Naive thymus-derived CD4-positive, alpha-beta T cell (primary cell): ENCODE measurements around the gene ATP9B. TPM values are rescaled to one million over a fixed set of nuclear protein-coding genes. Genes with fewer than 3 reads are reported as not detected.
A peak's percentile ranks its signal among the peaks of the same experiment; 100 is the strongest.
"Not testable (repeated sequence)": the region's sequence is repeated elsewhere in the genome, so short reads cannot be mapped to it uniquely, and the experiment has no call there.

Source experiments
- ATAC-seq: fragments of 150-1000 bp; cut with Tn5 transposase; 2 replicates; pipeline ENCODE4 v1.10.0; 2021; ENCODE audit warnings: mild to moderate bottlenecking, moderate library complexity
- CTCF ChIA-PET: fragments of 350-600 bp; sonication (Branson Sonifier 250); formaldehyde crosslinking; loops from one replicate; lab custom pipeline; 2021; ENCODE audit warnings: antibody characterized with exemption; lab: Charles Lee
- POLR2A ChIA-PET: fragments of 350-600 bp; sonication (Branson Sonifier 250); formaldehyde crosslinking; loops from one replicate; lab custom pipeline; 2021; ENCODE audit warnings: antibody characterized with exemption, inconsistent platforms; lab: Charles Lee
- DNase-seq, 9 donors: peaks; one replicate each; pipeline versions ENCODE4 v3.0.0 to v3.0.0-alpha.2; 2020 to 2022; ENCODE audit warnings: mixed read lengths in 1 of 9
- H3K27ac ChIP-seq: one replicate; pipeline ENCODE4 v1.7.0; 2013; ENCODE audit warnings: mild to moderate bottlenecking, low read depth, low read length, moderate library complexity
- H3K27me3 ChIP-seq, 2 donors: one replicate each; pipeline ENCODE4 v1.7.0; 2013; ENCODE audit warnings: low read length in 2 of 2, mild to moderate bottlenecking in 2 of 2, moderate library complexity in 2 of 2; ENCODE audit not compliant: control insufficient read depth in 2 of 2, insufficient read depth in 2 of 2
- H3K36me3 ChIP-seq, 3 experiments: 1 replicate in 2 of 3; 2 replicates in 1 of 3; pipeline ENCODE4 v1.7.0; 2013; ENCODE audit warnings: low read length in 3 of 3, mild to moderate bottlenecking in 3 of 3, moderate library complexity in 1 of 3; ENCODE audit not compliant: insufficient read depth in 3 of 3, control insufficient read depth in 2 of 3
- H3K4me1 ChIP-seq, 2 donors: one replicate each; pipeline ENCODE4 v1.7.0; 2013; ENCODE audit warnings: low read length in 2 of 2, mild to moderate bottlenecking in 2 of 2, moderate library complexity in 1 of 2; ENCODE audit not compliant: control insufficient read depth in 2 of 2, insufficient read depth in 2 of 2
- H3K4me3 ChIP-seq: 2 replicates; pipeline ENCODE4 v1.7.0; 2013; ENCODE audit warnings: mild to moderate bottlenecking, low read length
- H3K9me3 ChIP-seq, 3 experiments: 1 replicate in 2 of 3; 2 replicates in 1 of 3; pipeline ENCODE4 v1.7.0; 2013; ENCODE audit warnings: low read length in 3 of 3; ENCODE audit not compliant: control insufficient read depth in 2 of 3
- H3K27ac Mint-ChIP-seq, 9 donors: one replicate each; pipeline ENCODE4 v1.8.0; 2020 to 2022; ENCODE audit warnings: mixed read lengths in 9 of 9, mild to moderate bottlenecking in 8 of 9, moderate library complexity in 5 of 9, inconsistent platforms in 2 of 9
- H3K27me3 Mint-ChIP-seq, 5 donors: one replicate each; pipeline ENCODE4 v1.8.0; 2021 to 2022; ENCODE audit warnings: mixed read lengths in 5 of 5, mild to moderate bottlenecking in 1 of 5
- H3K36me3 Mint-ChIP-seq, 5 donors: one replicate each; pipeline ENCODE4 v1.8.0; 2020 to 2022; ENCODE audit warnings: mixed read lengths in 5 of 5, mild to moderate bottlenecking in 3 of 5, inconsistent platforms in 1 of 5
- H3K4me1 Mint-ChIP-seq, 7 donors: one replicate each; pipeline ENCODE4 v1.8.0; 2020 to 2022; ENCODE audit warnings: mixed read lengths in 7 of 7, mild to moderate bottlenecking in 3 of 7, inconsistent platforms in 1 of 7
- H3K4me3 Mint-ChIP-seq, 10 donors: one replicate each; pipeline ENCODE4 v1.8.0; 2020 to 2022; ENCODE audit warnings: mild to moderate bottlenecking in 10 of 10, mixed read lengths in 10 of 10, moderate library complexity in 6 of 10, inconsistent platforms in 2 of 10
- H3K9me3 Mint-ChIP-seq, 11 donors: one replicate each; pipeline ENCODE4 v1.8.0; 2020 to 2022; ENCODE audit warnings: mixed read lengths in 11 of 11, mild to moderate bottlenecking in 4 of 11, inconsistent platforms in 1 of 11, moderate library complexity in 1 of 11
- intact Hi-C, 2 donors: fragments of 100-400 bp; cut with micrococcal nuclease; formaldehyde crosslinking; loops; one replicate each; pipeline ENCODE4 v1.15.1; 2023
- polyA plus RNA-seq, 2 donors: library from polyadenylated mRNA; unstranded; fragments of 300-500 nt; fragmentation: Illumina TruSeq; gene quantifications; one replicate each; pipeline ENCODE4 v1.2.3, GENCODE V29; 2021
- total RNA-seq, 6 experiments: library from RNA in 5 of 6; stranded (reverse) in 5 of 6; gene quantifications; 1 replicate in 5 of 6; 2 replicates in 1 of 6; pipeline ENCODE4 v1.2.3 and lab custom pipeline; 2021 to 2026

ATP9B gene
- total and polyA plus RNA-seq, 7 experiments from 2014 or later: 21.3 to 90.5 (median 79.4) TPM

DNA sequence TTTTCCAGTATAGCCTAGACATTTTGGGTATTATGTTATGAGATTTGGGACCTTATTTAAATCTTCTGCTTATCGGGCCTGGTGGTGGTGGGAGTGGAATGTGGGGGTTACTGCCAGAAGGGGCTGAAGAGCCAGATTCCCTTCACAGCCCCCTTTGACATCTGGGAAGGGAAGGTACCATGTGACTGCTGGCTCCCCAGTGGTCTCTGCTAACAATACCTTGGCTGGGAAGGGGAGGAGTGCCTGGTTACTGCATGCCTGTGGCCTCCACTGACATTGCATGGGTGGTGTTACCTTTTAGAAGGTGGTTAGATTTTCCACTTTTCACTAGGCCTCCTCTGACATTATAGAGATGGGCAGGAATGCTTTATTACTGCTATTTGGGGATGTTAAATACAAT is 8.0 kb downstream of the ATP9B start:
- Mint-ChIP-seq H3K27ac (peak overlapping the region in 4 of 9 donors; percentile 8 to 32 (median 18)), H3K4me3 (peak overlapping the region in 5 of 10 donors; percentile 13 to 60 (median 22)), H3K4me1 (peaks cover 27 to 87% (median 79%) of the 10 kb centered on the region in 7 donors), H3K36me3 (peaks cover 23 to 75% (median 68%) of the 10 kb centered on the region in 5 donors), H3K9me3 (peaks cover 0 to 21% (median 11%) of the 10 kb centered on the region in 11 donors), H3K27me3 (no peaks in the 10 kb centered on the region)
- Histone ChIP-seq H3K9me3 (no peaks in the 10 kb centered on the region), H3K36me3 (peaks cover 0 to 10% (median 4%) of the 10 kb centered on the region in 3 experiments), H3K27me3 (no peaks in the 10 kb centered on the region), H3K27ac (no peak overlapping the region), H3K4me1 (peaks cover 15 to 16% of the 10 kb centered on the region in 2 donors), H3K4me3 (no peak overlapping the region)
- intact Hi-C loops: no loop called here
- DNase-seq (no peak), ATAC-seq (no peak)
- CTCF ChIA-PET: no interaction called here
- POLR2A ChIA-PET: no interaction called here

GRCh38 chr18:79078791-79079190 is 9.6 kb downstream of the ATP9B start:
- ATAC-seq, H3K4me3 ChIP-seq, DNase-seq, H3K27ac ChIP-seq, intact Hi-C loops, H3K27me3 ChIP-seq, POLR2A ChIA-PET, H3K27me3 Mint-ChIP-seq, H3K9me3 ChIP-seq, CTCF ChIA-PET: not testable (repeated sequence)
- peaks cover 0 to 22% (median 12%) of the 10 kb centered on the region in 11 donors for H3K9me3 Mint-ChIP-seq
- H3K27ac Mint-ChIP-seq: peak overlapping the region in 1 of 9 donors; percentile 3
- peak overlapping the region in 1 of 10 donors; percentile 39 for H3K4me3 Mint-ChIP-seq
- H3K4me1 ChIP-seq: peaks cover 15 to 16% of the 10 kb centered on the region in 2 donors
- H3K4me1 Mint-ChIP-seq: peaks cover 25 to 84% (median 79%) of the 10 kb centered on the region in 7 donors
- peaks cover 0 to 16% (median 4%) of the 10 kb centered on the region in 3 experiments for H3K36me3 ChIP-seq
- peaks cover 29 to 77% (median 65%) of the 10 kb centered on the region in 5 donors for H3K36me3 Mint-ChIP-seq

GRCh38 chr18:79092874-79093273 is 23.7 kb downstream of the ATP9B start:
- no peaks in the 10 kb centered on the region for H3K27me3 Mint-ChIP-seq
- Histone ChIP-seq H3K36me3 (peaks cover 0 to 11% (median 0%) of the 10 kb centered on the region in 3 experiments), H3K4me3 (no peak overlapping the region), H3K9me3 (no peaks in the 10 kb centered on the region), H3K4me1 (peaks cover 0 to 10% of the 10 kb centered on the region in 2 donors), H3K27ac (no peak overlapping the region), H3K27me3 (no peaks in the 10 kb centered on the region)
- ChIA-PET POLR2A (no interaction called here), CTCF (no interaction called here)
- ATAC-seq (no peak), DNase-seq (no peak)
- H3K9me3 Mint-ChIP-seq: peaks cover 0 to 19% (median 5%) of the 10 kb centered on the region in 11 donors
- peaks cover 3 to 75% (median 62%) of the 10 kb centered on the region in 7 donors for H3K4me1 Mint-ChIP-seq
- intact Hi-C loops: no loop called here
- peaks cover 4 to 57% (median 40%) of the 10 kb centered on the region in 5 donors for H3K36me3 Mint-ChIP-seq
- no peak overlapping the region for H3K27ac Mint-ChIP-seq
- no peak overlapping the region for H3K4me3 Mint-ChIP-seq

DNA sequence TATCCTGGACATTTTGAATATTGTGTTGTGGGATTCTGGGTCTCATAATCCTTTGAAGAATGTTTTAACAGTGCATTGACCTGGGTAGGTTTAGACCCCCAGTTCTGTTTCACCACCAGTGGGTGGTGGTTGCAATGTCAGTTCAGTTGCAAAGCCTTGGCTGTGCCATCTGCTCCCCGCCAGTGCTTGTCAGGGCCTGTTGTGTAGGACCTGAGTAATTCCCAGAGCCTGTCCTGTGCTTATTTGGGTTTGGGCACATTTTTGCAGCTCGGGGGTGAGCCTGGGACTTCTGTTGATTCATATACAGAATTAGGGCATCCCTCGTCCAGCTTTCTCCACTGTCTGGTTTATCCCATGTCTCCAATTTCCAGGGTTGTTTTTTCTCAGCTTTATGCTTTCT is 24.8 kb downstream of the ATP9B start:
- H3K9me3 ChIP-seq: no peaks in the 10 kb centered on the region
- no peaks in the 10 kb centered on the region for H3K27me3 ChIP-seq
- H3K4me1 ChIP-seq: peaks cover 0 to 10% of the 10 kb centered on the region in 2 donors
- H3K4me1 Mint-ChIP-seq: peaks cover 3 to 68% (median 62%) of the 10 kb centered on the region in 7 donors
- ATAC-seq (no peak), DNase-seq (no peak)
- no peak overlapping the region for H3K4me3 ChIP-seq
- no peaks in the 10 kb centered on the region for H3K27me3 Mint-ChIP-seq
- CTCF ChIA-PET: no interaction called here
- POLR2A ChIA-PET: no interaction called here
- H3K9me3 Mint-ChIP-seq: peaks cover 0 to 23% (median 5%) of the 10 kb centered on the region in 11 donors
- H3K36me3 ChIP-seq: peaks cover 0 to 15% (median 0%) of the 10 kb centered on the region in 3 experiments
- intact Hi-C loops: no loop called here
- peak overlapping the region in 5 of 10 donors; percentile 4 to 54 (median 26) for H3K4me3 Mint-ChIP-seq
- H3K27ac ChIP-seq: no peak overlapping the region
- peak overlapping the region in 2 of 9 donors; percentile 1 to 12 for H3K27ac Mint-ChIP-seq
- H3K36me3 Mint-ChIP-seq: peaks cover 8 to 58% (median 38%) of the 10 kb centered on the region in 5 donors

DNA sequence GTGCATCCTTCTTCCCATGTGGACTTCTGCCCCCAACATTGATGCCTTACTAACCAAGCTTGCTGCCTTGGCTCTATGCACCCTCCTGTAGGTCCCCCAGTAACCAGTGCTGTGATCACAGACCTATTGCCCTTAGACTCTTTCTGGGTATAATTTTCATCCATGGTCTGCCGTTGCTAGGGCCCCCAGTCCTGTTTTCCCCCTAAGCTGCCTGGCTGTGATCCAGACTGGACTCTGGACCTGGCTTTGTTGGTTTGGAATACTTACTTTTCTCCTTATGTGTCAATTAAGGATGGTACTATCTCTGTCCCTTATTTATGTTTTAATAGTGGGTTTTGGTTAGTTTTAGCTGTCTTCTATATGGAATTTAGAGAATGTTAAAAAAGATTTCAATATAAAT is 26.0 kb downstream of the ATP9B start:
- ChIA-PET POLR2A (interaction anchor here (0.7 kb wide), 1 partner anchor 71 kb away, joined by 5 read pairs; no protein-coding TSS in a partner anchor), CTCF (no interaction called here)
- no peak for ATAC-seq
- Mint-ChIP-seq H3K4me3 (peak overlapping the region in 3 of 10 donors; percentile 4 to 43 (median 20)), H3K4me1 (peaks cover 3 to 56% (median 52%) of the 10 kb centered on the region in 7 donors), H3K27ac (peak overlapping the region in 1 of 9 donors; percentile 23), H3K9me3 (peaks cover 0 to 18% (median 4%) of the 10 kb centered on the region in 11 donors), H3K27me3 (no peaks in the 10 kb centered on the region), H3K36me3 (peaks cover 10 to 51% (median 39%) of the 10 kb centered on the region in 5 donors)
- intact Hi-C loops: no loop called here
- DNase-seq: no peak
- Histone ChIP-seq H3K9me3 (no peaks in the 10 kb centered on the region), H3K4me3 (no peak overlapping the region), H3K27me3 (no peaks in the 10 kb centered on the region), H3K36me3 (peaks cover 0 to 15% (median 0%) of the 10 kb centered on the region in 3 experiments), H3K4me1 (peaks cover 0 to 10% of the 10 kb centered on the region in 2 donors), H3K27ac (no peak overlapping the region)

- Histone ChIP-seq H3K4me3 (no peak overlapping the region), H3K9me3 (no peaks in the 10 kb centered on the region), H3K27ac (no peak overlapping the region), H3K4me1 (no peaks in the 10 kb centered on the region), H3K27me3 (no peaks in the 10 kb centered on the region), H3K36me3 (peaks cover 0 to 15% (median 0%) of the 10 kb centered on the region in 3 experiments)
- Mint-ChIP-seq H3K27ac (no peak overlapping the region), H3K9me3 (peaks cover 0 to 15% (median 5%) of the 10 kb centered on the region in 11 donors), H3K27me3 (no peaks in the 10 kb centered on the region), H3K4me1 (peaks cover 2 to 44% (median 40%) of the 10 kb centered on the region in 7 donors), H3K36me3 (peaks cover 10 to 63% (median 46%) of the 10 kb centered on the region in 5 donors), H3K4me3 (no peak overlapping the region)
- intact Hi-C loops: no loop called here
- ChIA-PET POLR2A (interaction anchor here (0.9 kb wide), 1 partner anchor 33 kb away, joined by 3 read pairs; no protein-coding TSS in a partner anchor), CTCF (no interaction called here)
- ATAC-seq (no peak), DNase-seq (no peak)
Observed at GRCh38 chr18:79100944-79101343, 31.8 kb downstream of the ATP9B start.
